Measurements from ENCODE around the gene JAK1.
"Not testable (repeated sequence)": the region's sequence is repeated elsewhere in the genome, so short reads cannot be mapped to it uniquely, and the experiment has no call there.

The JAK1 gene

GRCh38 chr1:64948905-64949833 lies 17.2 kb downstream of the JAK1 start:
- DNase-seq, result peak; percentile 51

- no peak for DNase-seq
Observed at GRCh38 chr1:64948216-64948615, 18.1 kb downstream of the JAK1 start.

GRCh38 chr1:64946916-64947315 lies 19.4 kb downstream of the JAK1 start:
- DNase-seq, result no peak

GRCh38 chr1:64944913-64945312 lies 21.4 kb downstream of the JAK1 start:
- DNase-seq, result no peak

- DNase-seq, result no peak
Observed at GRCh38 chr1:64942675-64943074, 23.7 kb downstream of the JAK1 start.

- DNase-seq, result no peak
Observed at GRCh38 chr1:64942118-64942517, 24.2 kb downstream of the JAK1 start.

GRCh38 chr1:64941461-64942117 lies 24.8 kb downstream of the JAK1 start:
- no peak for DNase-seq

- no peak for DNase-seq
Observed at GRCh38 chr1:64940025-64940424, 26.3 kb downstream of the JAK1 start.

GRCh38 chr1:64938991-64939390 lies 27.4 kb downstream of the JAK1 start:
- DNase-seq, result no peak

GRCh38 chr1:64936956-64937355 lies 29.4 kb downstream of the JAK1 start:
- DNase-seq, result no peak

GRCh38 chr1:64935551-64936155 lies 30.7 kb downstream of the JAK1 start:
- DNase-seq, result peak; percentile 12

- peak; percentile 35 for DNase-seq
Observed at GRCh38 chr1:64934878-64935275, 31.5 kb downstream of the JAK1 start.

GRCh38 chr1:64934115-64934877 lies 32.1 kb downstream of the JAK1 start:
- DNase-seq, result peak; percentile 90

- DNase-seq, result peak; percentile 96
Observed at GRCh38 chr1:64933296-64934070, 32.9 kb downstream of the JAK1 start.

GRCh38 chr1:64932962-64933295 lies 33.4 kb downstream of the JAK1 start:
- DNase-seq, result no peak

- not testable (repeated sequence) for DNase-seq
Observed at GRCh38 chr1:64930640-64931039, 35.7 kb downstream of the JAK1 start.

GRCh38 chr1:64929221-64929620 lies 37.1 kb downstream of the JAK1 start:
- DNase-seq, result no peak

GRCh38 chr1:64928325-64928724 lies 38.0 kb downstream of the JAK1 start:
- no peak for DNase-seq

- DNase-seq, result no peak
Observed at GRCh38 chr1:64925594-64925993, 40.8 kb downstream of the JAK1 start.

GRCh38 chr1:64923294-64923718 lies 43.0 kb downstream of the JAK1 start:
- no peak for DNase-seq

- DNase-seq, result no peak
Observed at GRCh38 chr1:64922336-64922735, 44.0 kb downstream of the JAK1 start.

GRCh38 chr1:64921771-64922170 lies 44.6 kb downstream of the JAK1 start:
- no peak for DNase-seq

All from fibroblast of skin of scalp (primary cell).